A673 (cell line): Measurements from ENCODE around the gene CCSER1.

Experiments
- CTCF ChIP-seq: fragments of 300-800, 200-600 bp; sonication (generic); conservative IDR thresholded peaks from 2 replicates; pipeline ENCODE4 v1.5.1; 2017; ENCODE audit warnings: low read depth, mild to moderate bottlenecking, antibody characterized with exemption, low read length, moderate library complexity, mixed read lengths
- EZH2 ChIP-seq: fragments of 200-600 bp; sonication (generic); IDR thresholded peaks from 2 replicates; pipeline ENCODE4 v1.6.1; 2017; ENCODE audit warnings: borderline replicate concordance, low read depth, mild to moderate bottlenecking, mixed read lengths, antibody characterized with exemption, low read length; ENCODE audit not compliant: poor library complexity, severe bottlenecking

DNA sequence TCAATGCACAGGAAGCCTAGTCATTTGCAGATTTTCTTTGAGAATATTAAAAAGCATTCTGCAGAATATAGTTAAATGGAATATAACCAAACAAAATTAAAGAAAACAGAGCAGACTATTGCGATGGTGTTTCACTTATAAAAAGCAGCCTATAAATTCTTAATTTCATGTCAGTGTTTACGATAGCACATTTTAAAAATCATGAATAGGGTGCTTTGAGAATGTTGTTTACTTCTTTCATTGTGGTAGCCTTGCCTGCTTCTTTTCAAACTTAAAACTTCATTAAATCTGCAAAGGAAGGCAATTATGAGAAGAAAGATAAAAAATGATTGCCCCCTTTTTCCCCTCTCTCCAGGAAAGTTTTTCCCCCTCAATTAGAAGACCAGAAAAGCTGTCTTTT lies 748.6 kb downstream of the CCSER1 start:
- TF ChIP-seq CTCF (no peak), EZH2 (no peak)
